ENCODE results near the gene PCK2. TPM values are rescaled to one million over a fixed set of nuclear protein-coding genes. Genes with fewer than 3 reads are reported as not detected.

Gene PCK2
- total and polyA plus RNA-seq, 4 donors = 8.9 to 91.7 (median 38.2) TPM

DNA sequence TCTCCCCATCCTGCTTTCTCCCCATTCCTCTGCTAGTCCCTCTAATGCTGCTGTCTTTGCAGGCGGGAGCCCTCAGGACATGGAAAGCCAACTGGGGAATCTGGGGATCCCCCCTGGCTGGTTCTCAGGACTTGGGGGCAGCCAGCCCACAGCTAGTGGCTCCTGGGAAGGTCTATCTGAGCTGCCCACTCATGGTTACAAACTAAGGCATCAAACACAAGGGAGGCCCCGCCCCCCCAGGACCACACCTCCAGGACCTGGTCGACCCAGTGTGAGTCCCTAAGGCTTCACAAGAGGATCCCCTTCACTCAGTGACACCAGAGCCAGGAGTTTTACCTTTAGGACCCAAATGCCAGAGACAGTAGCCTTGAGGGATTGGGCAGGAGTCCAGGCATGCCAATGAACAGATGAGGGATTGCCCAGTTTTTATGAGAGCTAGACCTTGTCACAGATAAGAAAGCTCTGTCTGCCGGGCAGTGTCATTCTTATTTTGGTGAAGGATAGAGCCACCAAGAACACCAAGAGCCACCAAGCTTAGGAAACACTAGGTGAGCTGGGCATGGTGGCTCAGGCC, 30.8 kb upstream of the PCK2 start:
- ATAC-seq (ENCODE audit: insufficient read depth, low FRiP score) (no peak), DNase-seq (no peak)
- peaks cover 0 to 2% (median 0%) of the 10 kb centered on the region in 4 donors for H3K9me3 ChIP-seq (ENCODE audit: control insufficient read depth in 4 of 4, insufficient read depth in 3 of 4, low read length in 3 of 4)
- H3K27ac ChIP-seq (ENCODE audit: low read depth in 1 of 2, low read length in 1 of 2) = no peak overlapping the region
- H3K4me3 ChIP-seq = no peak overlapping the region
- peaks cover 0 to 4% (median 0%) of the 10 kb centered on the region in 5 donors for H3K4me1 ChIP-seq (ENCODE audit: control insufficient read depth in 5 of 5, insufficient read depth in 5 of 5, low read length in 5 of 5)
- no peaks in the 10 kb centered on the region for H3K27me3 ChIP-seq (ENCODE audit: control insufficient read depth in 3 of 3, insufficient read depth in 3 of 3, low read length in 2 of 3)
- no peaks in the 10 kb centered on the region for H3K36me3 ChIP-seq (ENCODE audit: control insufficient read depth in 4 of 4, insufficient read depth in 4 of 4, low read length in 4 of 4)
- no peak overlapping the region for H3K9ac ChIP-seq (ENCODE audit: insufficient read depth in 1 of 2, low read length in 2 of 2)
- TF ChIP-seq, protein P1, sequence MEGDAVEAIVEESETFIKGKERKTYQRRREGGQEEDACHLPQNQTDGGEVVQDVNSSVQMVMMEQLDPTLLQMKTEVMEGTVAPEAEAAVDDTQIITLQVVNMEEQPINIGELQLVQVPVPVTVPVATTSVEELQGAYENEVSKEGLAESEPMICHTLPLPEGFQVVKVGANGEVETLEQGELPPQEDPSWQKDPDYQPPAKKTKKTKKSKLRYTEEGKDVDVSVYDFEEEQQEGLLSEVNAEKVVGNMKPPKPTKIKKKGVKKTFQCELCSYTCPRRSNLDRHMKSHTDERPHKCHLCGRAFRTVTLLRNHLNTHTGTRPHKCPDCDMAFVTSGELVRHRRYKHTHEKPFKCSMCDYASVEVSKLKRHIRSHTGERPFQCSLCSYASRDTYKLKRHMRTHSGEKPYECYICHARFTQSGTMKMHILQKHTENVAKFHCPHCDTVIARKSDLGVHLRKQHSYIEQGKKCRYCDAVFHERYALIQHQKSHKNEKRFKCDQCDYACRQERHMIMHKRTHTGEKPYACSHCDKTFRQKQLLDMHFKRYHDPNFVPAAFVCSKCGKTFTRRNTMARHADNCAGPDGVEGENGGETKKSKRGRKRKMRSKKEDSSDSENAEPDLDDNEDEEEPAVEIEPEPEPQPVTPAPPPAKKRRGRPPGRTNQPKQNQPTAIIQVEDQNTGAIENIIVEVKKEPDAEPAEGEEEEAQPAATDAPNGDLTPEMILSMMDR (IDR thresholded peaks at IDR 0.05; ENCODE audit: control extremely low read depth, extremely low read depth) = no peak
- WGBS, 2 donors = 77 to 87% methylated on average over 4 of the region's 4 CpGs

DNA sequence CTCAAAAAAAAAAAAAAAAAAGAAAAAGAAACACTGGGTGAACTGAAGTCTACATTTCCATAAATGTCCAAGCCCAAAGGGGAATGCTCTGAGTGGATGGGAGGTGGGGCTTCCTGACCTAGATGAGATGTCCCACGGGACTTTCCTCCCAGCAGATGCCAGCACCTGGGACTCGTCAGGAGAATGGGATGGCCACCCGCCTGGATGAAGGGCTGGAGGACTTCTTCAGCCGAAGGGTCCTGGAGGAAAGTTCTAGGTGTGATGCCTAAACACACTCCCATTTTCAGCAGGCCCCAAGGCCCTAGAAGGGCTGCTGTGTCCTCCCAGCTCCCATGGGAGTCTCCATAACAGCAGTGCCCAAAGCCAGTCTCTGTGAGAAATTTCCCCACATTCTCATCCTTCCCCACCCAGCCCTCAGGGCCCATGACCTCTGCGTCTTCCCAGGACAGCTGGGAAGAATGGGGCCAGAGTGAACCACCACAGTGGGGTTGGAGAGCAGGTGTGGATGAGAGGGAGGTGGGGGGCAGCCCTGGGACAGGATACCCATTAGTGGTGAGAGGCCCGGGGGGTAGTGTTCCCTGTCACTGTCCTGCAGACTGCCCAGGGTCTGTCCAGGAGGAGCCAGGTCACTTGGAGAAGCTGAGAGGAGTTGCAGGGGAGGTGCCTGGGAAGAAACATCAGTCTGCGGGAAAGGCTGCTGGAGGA, 29.9 kb upstream of the PCK2 start:
- Histone ChIP-seq H3K36me3 (ENCODE audit: control insufficient read depth in 4 of 4, insufficient read depth in 4 of 4, low read length in 4 of 4) (no peaks in the 10 kb centered on the region), H3K4me1 (ENCODE audit: control insufficient read depth in 5 of 5, insufficient read depth in 5 of 5, low read length in 5 of 5) (no peaks in the 10 kb centered on the region), H3K9ac (ENCODE audit: insufficient read depth in 1 of 2, low read length in 2 of 2) (no peak overlapping the region), H3K27ac (ENCODE audit: low read depth in 1 of 2, low read length in 1 of 2) (no peak overlapping the region), H3K9me3 (ENCODE audit: control insufficient read depth in 4 of 4, insufficient read depth in 3 of 4, low read length in 3 of 4) (peaks cover 0 to 2% (median 0%) of the 10 kb centered on the region in 4 donors), H3K4me3 (no peak overlapping the region), H3K27me3 (ENCODE audit: control insufficient read depth in 3 of 3, insufficient read depth in 3 of 3, low read length in 2 of 3) (no peaks in the 10 kb centered on the region)
- ATAC-seq (ENCODE audit: insufficient read depth, low FRiP score) (no peak), DNase-seq (no peak)
- WGBS, 2 donors = 85 to 89% methylated on average over 7 of the region's 7 CpGs
- TF ChIP-seq, protein P1 (IDR thresholded peaks at IDR 0.05; ENCODE audit: control extremely low read depth, extremely low read depth) = no peak

DNA sequence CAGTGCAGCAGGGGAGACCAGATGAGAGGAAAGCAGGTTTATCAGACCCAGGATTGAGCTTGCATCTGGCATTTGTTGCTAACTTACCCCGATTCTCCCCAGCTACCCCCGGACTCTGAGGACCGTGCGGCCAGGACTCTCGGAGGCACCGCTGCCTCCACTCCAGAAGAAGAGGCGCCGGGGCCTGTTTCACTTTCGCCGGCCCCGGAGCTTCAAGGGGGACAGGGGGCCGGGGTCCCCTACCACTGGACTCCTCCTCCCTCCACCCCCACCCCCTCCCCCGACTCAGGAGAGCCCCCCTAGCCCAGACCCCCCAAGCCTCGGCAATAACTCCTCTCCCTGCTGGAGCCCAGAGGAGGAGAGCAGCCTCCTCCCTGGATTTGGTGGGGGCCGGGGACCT, 29.3 kb upstream of the PCK2 start:
- H3K4me1 ChIP-seq (ENCODE audit: control insufficient read depth in 5 of 5, insufficient read depth in 5 of 5, low read length in 5 of 5) = no peaks in the 10 kb centered on the region
- no peaks in the 10 kb centered on the region for H3K36me3 ChIP-seq (ENCODE audit: control insufficient read depth in 4 of 4, insufficient read depth in 4 of 4, low read length in 4 of 4)
- no peaks in the 10 kb centered on the region for H3K27me3 ChIP-seq (ENCODE audit: control insufficient read depth in 3 of 3, insufficient read depth in 3 of 3, low read length in 2 of 3)
- H3K27ac ChIP-seq (ENCODE audit: low read depth in 1 of 2, low read length in 1 of 2) = no peak overlapping the region
- no peak overlapping the region for H3K9ac ChIP-seq (ENCODE audit: insufficient read depth in 1 of 2, low read length in 2 of 2)
- no peak for ATAC-seq (ENCODE audit: insufficient read depth, low FRiP score)
- H3K4me3 ChIP-seq = no peak overlapping the region
- DNase-seq = no peak
- 81 to 91% methylated on average over 14 to 15 of the region's 15 CpGs for WGBS, 2 donors
- TF ChIP-seq, protein P1 (IDR thresholded peaks at IDR 0.05; ENCODE audit: control extremely low read depth, extremely low read depth) = no peak
- H3K9me3 ChIP-seq (ENCODE audit: control insufficient read depth in 4 of 4, insufficient read depth in 3 of 4, low read length in 3 of 4) = peaks cover 0 to 2% (median 0%) of the 10 kb centered on the region in 4 donors

Measured in lung (tissue), 12 donors.